ENCODE results near the gene TAF10.
A peak's percentile ranks its signal among the peaks of the same experiment; 100 is the strongest.

TAF10 gene

GRCh38 chr11:6640036-6640984 is 28.3 kb upstream of the TAF10 start:
- DNase-seq = no peak

DNA sequence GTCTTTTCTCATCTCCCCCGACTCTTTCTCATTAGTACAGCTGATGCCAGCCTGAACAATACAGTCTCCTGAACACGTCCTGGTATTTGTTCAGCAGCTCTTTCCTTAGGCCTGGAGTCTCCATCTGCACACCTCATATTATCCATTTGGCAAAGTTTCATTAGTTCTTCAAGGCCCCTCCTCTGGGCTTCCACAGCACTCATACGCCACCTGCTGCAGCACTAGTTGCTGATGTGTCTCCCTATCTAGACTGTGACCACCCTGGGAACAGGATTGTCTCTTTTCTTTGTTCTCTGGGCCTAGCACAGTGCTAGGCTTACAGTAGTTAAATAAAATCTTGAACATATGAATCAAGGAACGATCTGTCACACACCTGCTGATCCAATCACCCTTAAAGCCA is 26.4 kb upstream of the TAF10 start:
- DNase-seq = no peak

DNA sequence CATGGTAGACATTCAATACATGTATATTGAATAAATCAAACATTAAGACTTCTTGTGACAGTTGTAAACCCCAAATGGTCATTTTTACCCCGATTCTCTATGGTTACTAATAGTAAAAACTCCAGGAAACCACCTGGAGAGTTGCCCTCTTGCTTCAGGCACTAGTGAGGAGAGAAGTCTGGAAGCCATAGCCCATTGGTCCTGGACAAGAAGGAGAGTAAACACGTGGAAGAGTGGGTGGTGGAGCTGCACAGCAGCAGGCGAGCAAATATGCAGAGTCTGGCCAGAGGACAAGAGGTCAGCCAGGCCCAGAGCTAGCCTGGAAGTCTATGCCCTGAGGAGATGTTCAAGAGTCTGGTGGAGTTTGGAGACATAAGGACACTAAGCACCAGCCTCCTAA is 25.9 kb upstream of the TAF10 start:
- no peak for DNase-seq

GRCh38 chr11:6636480-6636879 is 24.5 kb upstream of the TAF10 start:
- no peak for DNase-seq

- DNase-seq = peak; percentile 25 to 52
Observed at GRCh38 chr11:6635082-6635932, 23.3 kb upstream of the TAF10 start.

DNA sequence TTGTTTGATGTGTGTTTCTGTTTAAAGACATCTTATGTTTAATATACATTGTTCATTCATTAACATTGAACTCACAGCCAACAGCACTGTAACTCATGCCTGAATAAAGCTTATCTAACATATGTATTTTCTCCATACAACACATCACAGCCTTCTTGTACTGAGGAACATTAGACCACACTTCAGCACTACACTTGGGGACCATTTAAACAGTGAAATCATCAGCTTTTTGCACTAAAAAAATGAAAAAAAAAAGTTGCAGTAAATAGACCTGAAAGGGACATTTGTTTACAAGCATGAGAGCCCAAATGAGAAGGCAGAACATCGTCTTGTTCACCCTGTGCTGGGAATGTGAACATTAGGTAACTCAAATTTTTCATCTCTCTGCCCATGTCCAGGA is 22.5 kb upstream of the TAF10 start:
- no peak for DNase-seq

GRCh38 chr11:6633422-6634408 is 21.7 kb upstream of the TAF10 start:
- no peak for DNase-seq

GRCh38 chr11:6632116-6633073 is 20.4 kb upstream of the TAF10 start:
- no peak for DNase-seq

DNA sequence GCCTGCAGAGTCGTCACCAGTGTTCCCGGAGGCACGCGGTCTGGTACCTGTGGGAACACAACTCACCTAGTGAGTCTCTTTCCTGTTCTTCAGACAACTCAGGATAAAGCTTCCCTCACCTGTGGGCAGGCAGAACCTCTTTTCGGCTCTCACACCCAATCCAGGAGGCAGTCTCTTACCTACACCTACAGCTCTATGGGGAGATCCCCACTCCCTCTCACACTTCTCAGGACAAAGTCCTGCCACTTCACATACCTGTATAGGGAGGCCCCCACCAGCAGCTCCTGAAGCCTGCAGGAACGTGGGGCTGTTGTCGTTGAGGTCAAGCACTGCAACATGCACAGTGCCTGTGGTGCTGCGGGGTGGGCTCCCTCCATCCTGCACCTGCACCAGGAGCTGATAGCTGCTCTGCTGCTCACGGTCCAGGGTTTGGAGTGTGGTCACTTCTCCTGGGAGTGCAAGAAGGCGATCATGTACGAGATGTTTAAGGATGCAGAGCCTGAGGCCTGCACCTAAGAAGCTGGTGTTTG is 19.4 kb upstream of the TAF10 start:
- no peak for DNase-seq

- DNase-seq = no peak
Observed at GRCh38 chr11:6630632-6631291, 18.7 kb upstream of the TAF10 start.

- DNase-seq = no peak
Observed at GRCh38 chr11:6629892-6630631, 18.0 kb upstream of the TAF10 start.

GRCh38 chr11:6629573-6629891 is 17.5 kb upstream of the TAF10 start:
- DNase-seq = no peak

DNA sequence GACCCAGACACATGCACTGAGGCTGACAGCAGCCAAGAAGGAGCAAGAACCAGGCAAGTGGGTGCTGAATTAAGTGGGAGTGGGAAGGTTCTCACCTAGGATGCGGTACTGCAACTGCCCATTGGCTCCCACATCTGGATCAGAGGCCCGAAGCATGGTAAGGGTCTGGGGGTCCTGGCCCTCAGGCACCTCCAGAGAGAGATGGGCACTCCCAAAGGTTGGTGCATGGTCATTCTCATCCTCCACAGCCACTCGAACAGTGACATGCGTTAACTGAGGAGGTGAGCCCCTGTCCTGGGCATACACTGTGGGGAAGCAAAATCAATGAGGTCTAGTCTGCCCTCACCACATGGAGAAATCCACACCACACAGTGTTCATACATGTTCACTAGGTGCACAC is 16.5 kb upstream of the TAF10 start:
- no peak for DNase-seq

DNA sequence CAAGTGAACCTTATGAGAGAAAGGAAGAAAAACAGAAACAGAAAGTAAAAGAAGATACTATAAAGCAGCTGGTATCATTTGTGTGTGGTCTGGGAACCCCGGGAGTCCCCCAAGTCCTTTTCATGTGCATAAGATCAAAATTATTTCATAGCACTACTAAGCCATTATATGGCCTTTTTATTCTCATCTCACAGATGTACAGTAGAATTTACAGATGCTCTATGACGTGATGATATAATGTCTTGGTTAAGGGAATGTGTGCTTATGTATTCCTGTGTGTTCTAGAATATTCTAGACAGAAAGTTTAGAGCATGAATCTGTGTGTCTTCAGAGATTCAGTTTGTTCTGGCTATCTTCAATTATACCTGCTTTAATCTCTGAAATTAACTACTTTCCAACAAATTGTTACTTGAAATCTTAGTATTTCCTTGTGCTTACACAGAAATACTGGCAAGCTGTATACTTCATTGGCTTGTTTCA is 15.8 kb upstream of the TAF10 start:
- DNase-seq = peak in 1 of 2 donors; percentile 37

GRCh38 chr11:6626971-6627761 is 15.2 kb upstream of the TAF10 start:
- no peak for DNase-seq

GRCh38 chr11:6625832-6626420 is 13.9 kb upstream of the TAF10 start:
- no peak for DNase-seq

GRCh38 chr11:6625156-6625831 is 13.3 kb upstream of the TAF10 start:
- DNase-seq = no peak

Data from bone marrow (tissue), 2 donors.